Ramos (cell line): ENCODE results near the gene ABCD1.

Source experiments
- in situ Hi-C: fragments of 300-500 bp; cut with MboI; formaldehyde crosslinking; loops from one replicate; pipeline ENCODE4 v1.14.3; 2022; ENCODE audit warnings: low sequenced_read_pairs; ENCODE audit not compliant: unreplicated experiment

Gene ABCD1

DNA sequence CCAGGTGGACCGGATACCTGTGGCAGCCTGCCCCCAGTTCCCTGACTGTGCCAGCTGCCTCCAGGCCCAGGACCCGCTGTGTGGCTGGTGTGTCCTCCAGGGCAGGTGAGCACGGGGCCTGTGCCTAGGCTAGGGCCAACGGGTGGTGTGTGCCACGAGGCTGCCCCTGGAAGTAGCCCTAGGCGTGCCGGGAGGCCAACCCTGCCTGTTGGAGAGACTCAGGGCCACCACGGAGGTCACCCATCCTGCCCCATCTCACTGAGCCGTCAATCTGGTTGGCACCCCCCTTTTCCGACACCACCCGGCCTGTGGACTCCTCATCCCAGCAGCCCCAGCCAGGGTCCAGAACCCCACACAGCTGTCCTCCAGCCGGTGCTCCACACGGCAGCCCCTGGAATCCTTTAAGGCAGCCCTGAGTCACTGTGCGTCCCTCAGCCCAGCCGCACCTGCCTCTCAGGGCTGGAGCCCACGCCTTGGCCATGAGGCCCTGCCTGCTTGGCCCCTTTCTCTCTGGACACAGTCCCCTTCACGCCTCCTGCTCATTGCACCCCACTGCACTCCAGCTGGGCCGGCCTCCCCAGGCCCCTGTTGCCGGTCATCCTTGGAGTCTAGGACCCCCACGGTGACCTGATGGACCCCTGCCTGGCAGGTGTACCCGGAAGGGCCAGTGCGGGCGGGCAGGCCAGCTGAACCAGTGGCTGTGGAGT lies 44.7 kb downstream of the ABCD1 start:
- in situ Hi-C loops, result loop anchor here (10.0 kb wide), 1 partner anchor 185 kb away; no protein-coding TSS in a partner anchor

DNA sequence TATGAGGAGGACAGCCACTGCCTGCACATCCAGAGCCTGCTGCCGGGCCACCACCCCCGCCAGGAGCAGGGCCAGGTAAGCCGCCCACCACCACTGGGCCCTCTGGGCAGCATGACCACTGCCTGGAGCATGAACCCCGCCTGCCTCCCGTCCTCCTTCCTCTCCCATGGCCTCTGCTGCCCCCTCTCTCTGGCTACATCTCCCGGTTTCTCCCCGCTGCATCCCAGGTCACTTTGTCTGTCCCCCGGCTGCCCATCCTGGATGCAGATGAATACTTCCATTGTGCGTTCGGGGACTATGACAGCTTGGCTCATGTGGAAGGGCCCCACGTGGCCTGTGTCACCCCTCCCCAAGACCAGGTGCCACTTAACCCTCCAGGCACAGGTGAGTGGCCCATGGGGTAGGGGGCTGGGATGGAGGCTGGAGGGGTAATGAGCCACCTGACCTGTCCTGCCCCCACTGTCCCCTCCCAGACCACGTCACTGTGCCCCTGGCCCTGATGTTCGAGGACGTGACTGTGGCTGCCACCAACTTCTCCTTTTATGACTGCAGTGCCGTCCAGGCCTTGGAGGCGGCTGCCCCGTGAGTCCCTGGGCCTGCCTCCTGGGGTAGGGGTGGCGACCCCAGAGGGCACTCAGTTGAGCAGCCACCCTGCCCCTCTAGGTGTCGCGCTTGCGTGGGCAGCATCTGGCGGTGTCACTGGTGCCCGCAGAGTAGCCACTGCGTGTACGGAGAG lies 45.4 kb downstream of the ABCD1 start:
- in situ Hi-C loops, result loop anchor here (10.0 kb wide), 1 partner anchor 185 kb away; no protein-coding TSS in a partner anchor

- in situ Hi-C loops, result no loop called here
Observed at GRCh38 chrX:153770601-153771414, 46.2 kb downstream of the ABCD1 start.

DNA sequence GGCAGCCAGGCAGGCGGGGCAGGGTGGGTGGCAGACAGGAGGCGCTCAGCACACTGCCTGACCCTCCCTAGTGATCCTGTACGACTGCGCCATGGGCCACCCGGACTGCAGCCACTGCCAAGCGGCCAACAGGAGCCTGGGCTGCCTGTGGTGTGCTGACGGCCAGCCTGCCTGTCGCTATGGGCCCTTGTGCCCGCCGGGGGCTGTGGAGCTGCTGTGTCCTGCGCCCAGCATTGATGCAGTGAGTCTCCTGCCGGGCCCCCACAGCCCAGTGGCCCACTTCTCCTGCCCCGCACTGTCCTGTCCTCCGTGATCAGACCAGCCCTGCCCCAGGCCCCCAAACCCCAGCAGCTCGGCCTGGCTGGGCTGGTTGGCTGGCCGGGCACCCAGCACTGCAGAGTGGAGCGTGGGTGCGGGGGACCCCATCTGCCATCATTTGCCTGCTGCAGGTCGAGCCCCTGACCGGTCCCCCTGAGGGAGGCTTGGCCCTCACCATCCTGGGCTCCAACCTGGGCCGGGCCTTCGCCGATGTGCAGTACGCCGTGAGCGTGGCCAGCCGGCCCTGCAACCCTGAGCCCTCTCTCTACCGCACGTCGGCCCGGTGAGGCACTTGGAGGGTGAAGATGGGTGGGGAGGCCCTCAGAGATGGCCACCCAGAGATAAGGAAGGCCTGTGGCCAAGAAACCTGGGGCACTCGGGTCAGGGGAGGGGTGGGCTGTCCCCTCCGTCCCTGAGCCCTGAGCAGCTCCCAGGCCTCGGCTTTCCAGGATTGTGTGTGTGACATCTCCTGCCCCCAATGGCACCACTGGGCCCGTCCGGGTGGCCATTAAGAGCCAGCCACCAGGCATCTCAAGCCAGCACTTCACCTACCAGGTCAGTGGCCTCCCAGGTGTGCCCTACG lies 47.0 kb downstream of the ABCD1 start:
- in situ Hi-C loops, result no loop called here

DNA sequence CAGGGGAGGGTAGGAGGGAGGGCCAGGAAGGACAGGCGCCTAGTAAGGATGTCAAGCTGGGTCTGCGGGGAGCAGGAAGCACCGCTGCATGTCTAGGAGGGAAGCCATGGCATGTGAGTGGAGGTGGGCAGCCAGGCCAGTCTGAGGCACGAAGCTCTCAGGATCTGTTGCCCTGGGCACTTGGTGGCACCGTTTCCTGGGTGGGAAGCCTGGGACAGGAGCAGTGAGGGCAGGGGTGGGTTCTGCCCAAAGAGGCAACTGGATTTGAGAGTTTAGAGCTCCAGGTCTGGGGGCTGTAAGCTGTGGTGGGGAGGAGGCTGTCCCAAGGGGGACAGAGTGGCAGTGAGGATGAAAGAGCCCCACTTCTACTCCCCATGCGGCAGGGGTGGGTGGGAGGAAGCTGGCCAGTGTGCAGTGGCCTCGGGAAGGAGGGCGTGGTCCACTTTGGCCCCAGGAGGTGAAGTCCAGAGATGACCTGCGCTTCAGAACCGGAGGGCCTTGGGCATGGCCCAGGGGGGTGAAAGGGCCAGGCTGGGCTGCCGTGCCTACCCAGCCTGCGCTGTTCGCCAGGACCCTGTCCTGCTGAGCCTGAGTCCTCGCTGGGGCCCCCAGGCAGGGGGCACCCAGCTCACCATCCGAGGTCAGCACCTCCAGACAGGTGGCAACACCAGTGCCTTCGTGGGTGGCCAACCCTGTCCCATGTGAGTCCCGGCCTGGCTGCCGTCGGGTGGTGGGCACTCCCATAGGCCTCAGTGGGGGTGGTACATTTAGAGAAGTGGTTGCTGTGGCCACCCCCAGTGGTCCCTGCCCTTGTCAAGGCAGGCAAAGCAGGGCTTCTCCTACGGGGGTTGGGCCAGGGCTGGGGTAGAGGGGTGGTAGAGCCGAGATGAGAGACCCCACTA lies 47.9 kb downstream of the ABCD1 start:
- in situ Hi-C loops, result no loop called here

DNA sequence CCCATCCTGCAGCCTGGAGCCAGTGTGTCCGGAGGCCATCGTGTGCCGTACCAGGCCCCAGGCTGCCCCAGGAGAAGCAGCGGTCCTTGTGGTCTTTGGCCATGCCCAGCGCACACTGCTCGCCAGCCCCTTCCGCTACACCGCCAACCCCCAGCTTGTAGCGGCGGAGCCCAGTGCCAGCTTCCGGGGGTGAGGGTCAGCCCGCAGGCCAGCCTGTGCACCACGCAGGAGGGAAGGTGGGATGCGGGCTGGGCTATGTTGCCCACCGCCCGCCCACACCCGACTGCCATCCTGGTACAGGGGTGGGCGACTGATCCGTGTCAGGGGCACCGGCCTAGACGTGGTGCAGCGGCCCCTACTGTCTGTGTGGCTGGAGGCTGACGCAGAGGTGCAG lies 48.6 kb downstream of the ABCD1 start:
- in situ Hi-C loops, result no loop called here

- in situ Hi-C loops, result no loop called here
Observed at GRCh38 chrX:153773741-153774575, 49.3 kb downstream of the ABCD1 start.

DNA sequence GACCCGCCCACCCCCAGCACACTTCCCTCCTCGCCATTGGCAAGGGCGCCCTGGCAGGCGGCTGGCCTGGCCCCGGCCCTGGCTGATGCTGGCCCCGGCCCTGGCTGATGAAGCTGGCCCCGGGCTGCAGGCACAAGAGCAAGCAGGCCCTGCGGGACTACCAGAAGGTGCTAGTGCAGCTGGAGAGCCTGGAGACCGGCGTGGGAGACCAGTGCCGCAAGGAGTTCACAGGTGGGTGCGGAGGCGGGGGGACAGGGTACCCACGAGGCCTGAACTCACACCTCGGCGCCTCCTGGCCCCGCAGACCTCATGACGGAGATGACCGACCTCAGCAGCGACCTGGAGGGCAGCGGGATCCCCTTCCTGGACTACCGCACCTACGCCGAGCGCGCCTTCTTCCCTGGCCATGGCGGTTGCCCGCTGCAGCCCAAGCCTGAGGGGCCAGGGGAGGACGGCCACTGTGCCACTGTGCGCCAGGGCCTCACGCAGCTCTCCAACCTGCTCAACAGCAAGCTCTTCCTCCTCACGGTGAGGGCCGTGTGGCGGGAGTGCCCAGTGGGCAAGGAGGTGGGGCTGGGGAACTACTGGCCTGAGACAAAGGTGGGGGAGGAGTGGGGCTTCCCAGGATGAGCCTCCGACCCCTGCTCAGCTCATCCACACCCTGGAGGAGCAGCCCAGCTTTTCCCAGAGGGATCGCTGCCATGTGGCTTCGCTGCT lies 50.1 kb downstream of the ABCD1 start:
- in situ Hi-C loops, result no loop called here

DNA sequence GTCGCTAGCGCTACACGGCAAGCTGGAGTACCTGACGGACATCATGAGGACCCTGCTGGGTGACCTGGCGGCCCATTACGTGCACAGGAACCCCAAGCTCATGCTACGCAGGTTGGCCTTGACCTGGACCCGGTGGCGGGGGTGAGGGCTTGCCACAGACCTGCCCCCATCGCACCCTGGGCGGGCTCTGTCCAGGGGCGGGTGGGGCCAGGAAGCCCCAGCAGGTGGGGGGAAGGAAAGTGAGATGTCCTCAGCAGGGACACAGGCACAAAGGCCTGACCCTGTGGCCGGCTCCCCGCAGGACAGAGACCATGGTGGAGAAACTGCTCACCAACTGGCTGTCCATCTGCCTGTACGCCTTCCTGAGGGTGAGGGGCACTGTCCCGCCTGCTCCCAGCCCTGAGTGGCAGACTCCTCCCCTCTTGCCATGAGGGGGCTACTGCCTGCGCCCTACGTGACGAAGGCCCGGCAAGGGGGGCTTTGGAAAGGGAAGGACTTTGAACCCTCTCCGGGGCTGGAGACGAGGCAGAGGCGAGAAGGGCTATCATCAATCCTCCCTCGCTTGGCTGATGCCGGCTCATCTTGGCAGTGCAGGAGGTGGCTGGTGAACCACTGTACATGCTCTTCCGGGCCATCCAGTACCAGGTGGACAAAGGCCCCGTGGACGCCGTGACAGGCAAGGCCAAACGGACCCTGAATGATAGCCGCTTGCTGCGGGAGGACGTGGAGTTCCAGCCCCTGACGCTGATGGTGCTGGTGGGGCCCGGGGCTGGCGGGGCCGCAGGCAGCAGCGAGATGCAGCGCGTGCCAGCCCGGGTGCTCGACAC lies 50.9 kb downstream of the ABCD1 start:
- in situ Hi-C loops, result no loop called here

DNA sequence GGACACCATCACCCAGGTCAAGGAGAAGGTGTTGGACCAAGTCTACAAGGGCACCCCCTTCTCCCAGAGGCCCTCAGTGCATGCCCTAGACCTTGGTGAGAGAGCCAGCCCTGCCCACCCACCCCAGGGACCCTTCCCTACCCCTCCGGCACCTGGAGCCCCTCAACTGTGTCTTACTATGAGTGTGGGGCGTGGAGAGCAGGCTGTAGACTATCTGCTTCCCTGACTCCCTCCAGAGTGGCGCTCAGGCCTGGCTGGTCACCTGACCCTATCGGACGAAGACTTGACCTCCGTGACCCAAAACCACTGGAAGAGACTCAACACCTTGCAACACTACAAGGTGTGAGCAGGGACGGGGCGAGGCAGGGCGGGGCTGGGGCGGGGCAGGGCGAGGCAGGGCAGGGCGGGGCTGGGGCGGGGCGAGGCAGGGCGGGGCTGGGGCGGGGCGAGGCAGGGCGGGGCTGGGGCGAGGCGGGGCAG lies 51.5 kb downstream of the ABCD1 start:
- in situ Hi-C loops, result no loop called here

DNA sequence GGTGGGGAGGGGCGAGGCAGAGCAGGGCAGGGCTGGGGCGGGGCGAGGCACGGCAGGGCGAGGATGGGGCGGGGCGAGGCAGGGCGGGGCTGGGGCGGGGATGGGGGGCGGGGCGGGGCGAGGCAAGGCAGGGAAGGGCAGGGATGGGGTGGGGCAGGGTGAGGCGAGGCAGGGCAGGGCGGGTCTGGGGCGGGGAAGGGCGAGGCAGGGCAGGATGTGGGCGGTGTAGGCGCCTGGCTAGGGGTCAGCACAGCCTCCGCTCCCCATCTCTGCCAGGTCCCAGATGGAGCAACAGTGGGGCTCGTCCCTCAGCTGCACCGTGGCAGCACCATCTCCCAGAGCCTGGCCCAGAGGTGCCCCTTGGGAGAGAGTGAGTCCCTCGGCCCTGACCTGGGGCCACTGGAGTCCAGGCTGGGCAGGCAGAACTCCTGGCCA lies 52.0 kb downstream of the ABCD1 start:
- in situ Hi-C loops, result no loop called here

GRCh38 chrX:153777261-153778090 lies 52.8 kb downstream of the ABCD1 start:
- in situ Hi-C loops, result no loop called here

- in situ Hi-C loops, result no loop called here
Observed at GRCh38 chrX:153778181-153778580, 53.5 kb downstream of the ABCD1 start.

GRCh38 chrX:153778684-153779101 lies 54.0 kb downstream of the ABCD1 start:
- in situ Hi-C loops, result no loop called here

- in situ Hi-C loops, result no loop called here
Observed at GRCh38 chrX:153779891-153780677, 55.4 kb downstream of the ABCD1 start.
